ENCODE results near the gene SUMO3.

GRCh38 chr21:44817506-44817880 is 369 bp downstream of the SUMO3 start:
- TF ChIP-seq EZH2 (IDR thresholded peaks at IDR 0.05) (no peak), FOXP2 (optimal IDR thresholded peaks at IDR 0.05; ENCODE audit: control extremely low read depth, extremely low read length, insufficient read depth) (no peak)

All from SK-N-MC (cell line).